ENCODE measurements around the gene TPP2. TPM values are rescaled to one million over a fixed set of nuclear protein-coding genes. Genes with fewer than 3 reads are reported as not detected.

The TPP2 gene
- total RNA-seq, 2 experiments from 2014 or later, result 31.1 to 36.3 TPM

DNA sequence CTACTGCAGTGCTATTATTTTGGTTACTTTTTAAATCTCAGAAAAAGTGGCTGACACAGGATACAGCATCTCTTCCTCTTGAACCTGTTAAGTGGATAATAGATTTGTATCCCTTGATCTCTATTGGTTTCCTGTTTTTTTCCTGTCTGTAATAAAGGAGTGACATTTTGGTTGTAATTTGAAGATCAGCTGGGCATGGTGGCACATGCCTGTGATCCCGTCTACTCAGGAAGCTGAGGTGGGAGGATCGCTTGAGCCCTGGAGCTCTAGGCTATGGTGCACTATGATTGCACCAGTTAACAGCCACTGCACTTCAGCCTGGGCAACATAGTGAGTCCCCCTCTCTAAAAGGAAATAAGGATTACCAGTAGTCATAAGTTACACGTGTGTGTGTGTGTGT lies 51.3 kb downstream of the TPP2 start:
- TF ChIP-seq EZH2phosphoT487 (IDR thresholded peaks at IDR 0.05; ENCODE audit: borderline replicate concordance, low read depth, low read length), result no peak
- TF ChIP-seq, protein P1, sequence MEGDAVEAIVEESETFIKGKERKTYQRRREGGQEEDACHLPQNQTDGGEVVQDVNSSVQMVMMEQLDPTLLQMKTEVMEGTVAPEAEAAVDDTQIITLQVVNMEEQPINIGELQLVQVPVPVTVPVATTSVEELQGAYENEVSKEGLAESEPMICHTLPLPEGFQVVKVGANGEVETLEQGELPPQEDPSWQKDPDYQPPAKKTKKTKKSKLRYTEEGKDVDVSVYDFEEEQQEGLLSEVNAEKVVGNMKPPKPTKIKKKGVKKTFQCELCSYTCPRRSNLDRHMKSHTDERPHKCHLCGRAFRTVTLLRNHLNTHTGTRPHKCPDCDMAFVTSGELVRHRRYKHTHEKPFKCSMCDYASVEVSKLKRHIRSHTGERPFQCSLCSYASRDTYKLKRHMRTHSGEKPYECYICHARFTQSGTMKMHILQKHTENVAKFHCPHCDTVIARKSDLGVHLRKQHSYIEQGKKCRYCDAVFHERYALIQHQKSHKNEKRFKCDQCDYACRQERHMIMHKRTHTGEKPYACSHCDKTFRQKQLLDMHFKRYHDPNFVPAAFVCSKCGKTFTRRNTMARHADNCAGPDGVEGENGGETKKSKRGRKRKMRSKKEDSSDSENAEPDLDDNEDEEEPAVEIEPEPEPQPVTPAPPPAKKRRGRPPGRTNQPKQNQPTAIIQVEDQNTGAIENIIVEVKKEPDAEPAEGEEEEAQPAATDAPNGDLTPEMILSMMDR (conservative IDR thresholded peaks at IDR 0.05; ENCODE audit: low read length), result no peak
- Histone ChIP-seq H3K4me3 (ENCODE audit: low read depth, low read length, poor library complexity, severe bottlenecking) (no peak overlapping the region), H3K9me3 (ENCODE audit: low read length) (no peaks in the 10 kb centered on the region), H3K4me2 (ENCODE audit: low read length) (no peak overlapping the region), H2AFZ (ENCODE audit: low read length) (no peak overlapping the region), H4K20me1 (ENCODE audit: insufficient read depth, low read length) (no peaks in the 10 kb centered on the region), H3K27ac (ENCODE audit: low read depth, low read length, poor library complexity, severe bottlenecking) (no peak overlapping the region), H3K36me3 (ENCODE audit: insufficient read depth, low read length) (peaks cover 79% of the 10 kb centered on the region), H3K4me1 (ENCODE audit: insufficient read depth, low read length, poor library complexity, severe bottlenecking) (no peaks in the 10 kb centered on the region), H3K79me2 (ENCODE audit: insufficient read depth, low read depth, low read length) (no peaks in the 10 kb centered on the region), H3K9me2 (ENCODE audit: insufficient read depth, low read length) (no peaks in the 10 kb centered on the region)
- no peak for DNase-seq (ENCODE audit: low spot score)
- ChIA-PET CTCF (ENCODE audit: unreplicated experiment) (no interaction called here), POLR2A (no interaction called here)
- no TSS peak for BruUV-seq (replicated peaks)
- intact Hi-C loops (cut with micrococcal nuclease; ENCODE audit: unreplicated experiment), result no loop called here

DNA sequence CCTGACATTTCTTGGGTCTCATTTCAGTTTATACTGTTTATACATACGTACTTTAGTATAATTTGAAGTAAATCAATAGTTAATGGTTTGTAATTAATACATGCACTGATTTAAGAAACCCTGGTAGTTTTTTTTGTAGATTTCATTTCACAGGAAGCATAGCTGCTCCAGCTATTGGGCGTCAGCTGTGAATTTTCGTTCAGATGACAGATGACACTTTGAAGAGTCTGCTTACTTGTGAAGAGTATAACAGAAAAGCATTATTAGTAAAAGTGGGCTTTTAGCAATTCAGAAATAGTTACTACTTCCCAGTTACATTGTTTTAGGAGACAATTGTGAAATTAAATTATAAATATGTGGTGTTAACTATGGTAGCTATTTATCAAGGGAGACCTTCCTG lies 53.7 kb downstream of the TPP2 start:
- no peak for DNase-seq (ENCODE audit: low spot score)
- intact Hi-C loops (cut with micrococcal nuclease; ENCODE audit: unreplicated experiment), result no loop called here
- TF ChIP-seq EZH2phosphoT487 (IDR thresholded peaks at IDR 0.05; ENCODE audit: borderline replicate concordance, low read depth, low read length), result no peak
- TF ChIP-seq, protein P1 (conservative IDR thresholded peaks at IDR 0.05; ENCODE audit: low read length), result no peak
- no peaks in the 10 kb centered on the region for H4K20me1 ChIP-seq (ENCODE audit: insufficient read depth, low read length)
- no peak overlapping the region for H3K4me2 ChIP-seq (ENCODE audit: low read length)
- H3K9me2 ChIP-seq (ENCODE audit: insufficient read depth, low read length), result no peaks in the 10 kb centered on the region
- H3K4me1 ChIP-seq (ENCODE audit: insufficient read depth, low read length, poor library complexity, severe bottlenecking), result no peaks in the 10 kb centered on the region
- no peaks in the 10 kb centered on the region for H3K9me3 ChIP-seq (ENCODE audit: low read length)
- CTCF ChIA-PET (ENCODE audit: unreplicated experiment), result no interaction called here
- no peak overlapping the region for H3K4me3 ChIP-seq (ENCODE audit: low read depth, low read length, poor library complexity, severe bottlenecking)
- H2AFZ ChIP-seq (ENCODE audit: low read length), result no peak overlapping the region
- H3K27ac ChIP-seq (ENCODE audit: low read depth, low read length, poor library complexity, severe bottlenecking), result no peak overlapping the region
- H3K36me3 ChIP-seq (ENCODE audit: insufficient read depth, low read length), result peaks cover 57% of the 10 kb centered on the region
- BruUV-seq (replicated peaks), result no TSS peak
- no peaks in the 10 kb centered on the region for H3K79me2 ChIP-seq (ENCODE audit: insufficient read depth, low read depth, low read length)
- POLR2A ChIA-PET, result interaction anchor here (0.8 to 1.0 kb wide), 2 partner anchors 48 to 197 kb away, joined by 3 read pairs; no protein-coding TSS in a partner anchor

DNA sequence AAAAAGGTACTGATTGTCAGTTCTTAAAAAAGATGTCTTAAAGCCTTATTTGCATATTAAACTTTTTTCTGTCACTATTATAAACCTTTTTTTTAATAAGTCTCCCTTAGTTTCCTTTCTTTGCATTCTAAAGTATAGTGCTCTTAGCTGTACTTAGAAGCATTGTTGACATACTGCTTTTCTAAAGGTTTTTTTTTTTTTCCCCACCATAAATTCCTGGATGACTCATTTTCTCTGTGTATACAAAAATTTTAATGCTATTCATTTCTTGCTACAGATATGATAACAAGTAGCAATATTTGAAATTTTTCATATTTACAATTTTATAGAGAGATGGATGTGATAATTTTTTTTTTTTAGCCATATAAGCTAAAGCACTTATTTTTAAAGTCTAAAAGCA lies 54.6 kb downstream of the TPP2 start:
- no TSS peak for BruUV-seq (replicated peaks)
- Histone ChIP-seq H3K4me3 (ENCODE audit: low read depth, low read length, poor library complexity, severe bottlenecking) (no peak overlapping the region), H3K9me3 (ENCODE audit: low read length) (no peaks in the 10 kb centered on the region), H3K36me3 (ENCODE audit: insufficient read depth, low read length) (peaks cover 48% of the 10 kb centered on the region), H3K4me2 (ENCODE audit: low read length) (no peak overlapping the region), H3K79me2 (ENCODE audit: insufficient read depth, low read depth, low read length) (no peaks in the 10 kb centered on the region), H3K9me2 (ENCODE audit: insufficient read depth, low read length) (no peaks in the 10 kb centered on the region), H3K27ac (ENCODE audit: low read depth, low read length, poor library complexity, severe bottlenecking) (no peak overlapping the region), H2AFZ (ENCODE audit: low read length) (no peak overlapping the region), H4K20me1 (ENCODE audit: insufficient read depth, low read length) (no peaks in the 10 kb centered on the region), H3K4me1 (ENCODE audit: insufficient read depth, low read length, poor library complexity, severe bottlenecking) (no peaks in the 10 kb centered on the region)
- CTCF ChIA-PET (ENCODE audit: unreplicated experiment), result no interaction called here
- intact Hi-C loops (cut with micrococcal nuclease; ENCODE audit: unreplicated experiment), result no loop called here
- no peak for TF ChIP-seq EZH2phosphoT487 (IDR thresholded peaks at IDR 0.05; ENCODE audit: borderline replicate concordance, low read depth, low read length)
- TF ChIP-seq, protein P1 (conservative IDR thresholded peaks at IDR 0.05; ENCODE audit: low read length), result no peak
- no peak for DNase-seq (ENCODE audit: low spot score)
- POLR2A ChIA-PET, result no interaction called here
